ENCODE measurements around the gene NFATC2. TPM values are rescaled to one million over a fixed set of nuclear protein-coding genes. Genes with fewer than 3 reads are reported as not detected.
"Not testable (repeated sequence)": the region's sequence is repeated elsewhere in the genome, so short reads cannot be mapped to it uniquely, and the experiment has no call there.

NFATC2 gene
- total RNA-seq, 4 donors from 2014 or later, result 4.1 to 51.5 (median 8.7) TPM

DNA sequence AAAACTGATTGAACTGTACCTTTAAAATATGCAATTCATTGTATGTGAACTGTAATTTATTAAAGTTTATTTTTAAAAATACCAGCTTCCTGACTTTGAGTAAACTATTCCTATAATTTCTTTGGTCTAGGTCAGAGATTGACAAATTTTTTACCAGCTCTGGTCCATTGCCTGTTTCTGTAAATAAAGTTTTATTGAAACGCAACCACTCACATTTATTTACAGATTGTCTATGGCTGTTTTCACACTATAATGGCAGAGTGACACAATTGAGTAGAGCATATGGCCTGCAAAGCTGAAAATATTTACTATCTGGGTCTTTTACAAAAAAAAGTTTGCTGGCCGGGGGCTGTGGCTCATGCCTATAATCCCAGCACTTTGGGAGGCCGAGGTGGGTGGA, 33.0 kb upstream of the NFATC2 start:
- DNase-seq (ENCODE audit: low spot score) (no peak), ATAC-seq (ENCODE audit: low FRiP score) (no peak)
- TF ChIP-seq, protein P1, sequence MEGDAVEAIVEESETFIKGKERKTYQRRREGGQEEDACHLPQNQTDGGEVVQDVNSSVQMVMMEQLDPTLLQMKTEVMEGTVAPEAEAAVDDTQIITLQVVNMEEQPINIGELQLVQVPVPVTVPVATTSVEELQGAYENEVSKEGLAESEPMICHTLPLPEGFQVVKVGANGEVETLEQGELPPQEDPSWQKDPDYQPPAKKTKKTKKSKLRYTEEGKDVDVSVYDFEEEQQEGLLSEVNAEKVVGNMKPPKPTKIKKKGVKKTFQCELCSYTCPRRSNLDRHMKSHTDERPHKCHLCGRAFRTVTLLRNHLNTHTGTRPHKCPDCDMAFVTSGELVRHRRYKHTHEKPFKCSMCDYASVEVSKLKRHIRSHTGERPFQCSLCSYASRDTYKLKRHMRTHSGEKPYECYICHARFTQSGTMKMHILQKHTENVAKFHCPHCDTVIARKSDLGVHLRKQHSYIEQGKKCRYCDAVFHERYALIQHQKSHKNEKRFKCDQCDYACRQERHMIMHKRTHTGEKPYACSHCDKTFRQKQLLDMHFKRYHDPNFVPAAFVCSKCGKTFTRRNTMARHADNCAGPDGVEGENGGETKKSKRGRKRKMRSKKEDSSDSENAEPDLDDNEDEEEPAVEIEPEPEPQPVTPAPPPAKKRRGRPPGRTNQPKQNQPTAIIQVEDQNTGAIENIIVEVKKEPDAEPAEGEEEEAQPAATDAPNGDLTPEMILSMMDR (IDR thresholded peaks at IDR 0.05), result no peak

DNA sequence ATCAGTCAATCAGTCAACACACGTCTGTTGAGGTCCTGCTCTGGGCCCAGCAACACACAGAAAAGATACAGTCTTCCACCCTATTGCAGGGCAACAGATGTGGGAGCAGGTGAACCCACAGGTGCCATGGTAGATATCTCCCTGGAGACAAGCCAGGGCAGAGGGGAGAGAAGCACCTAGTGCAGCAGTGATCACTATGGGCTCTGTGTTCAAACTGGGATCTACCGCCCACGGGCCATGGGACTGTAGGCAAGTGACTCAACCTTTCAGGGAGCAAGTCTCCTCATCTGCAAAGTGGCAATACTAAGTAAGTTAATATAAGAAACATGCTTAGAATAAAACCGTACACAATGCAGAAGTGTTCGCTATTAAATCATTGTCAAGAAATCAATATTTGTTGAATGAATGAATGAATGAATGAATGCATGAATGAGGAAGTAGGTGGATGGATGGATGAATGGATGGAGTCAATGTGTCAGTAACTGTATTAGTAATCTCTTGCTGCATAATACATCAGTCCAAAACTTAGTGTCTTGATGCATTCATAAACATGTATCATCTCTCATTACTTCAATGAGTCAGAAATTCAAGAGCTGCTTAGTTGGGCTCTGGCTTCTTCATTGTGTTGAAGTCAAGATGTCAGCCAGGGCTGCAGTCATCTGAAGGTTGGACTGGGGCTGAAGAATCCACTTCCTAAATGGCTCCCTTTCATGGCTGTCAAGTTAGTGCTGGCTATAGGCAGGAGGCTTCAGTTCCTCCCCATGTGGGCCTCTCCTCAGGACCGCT, 31.9 kb upstream of the NFATC2 start:
- DNase-seq (ENCODE audit: low spot score) (no peak), ATAC-seq (ENCODE audit: low FRiP score) (no peak)
- TF ChIP-seq, protein P1 (IDR thresholded peaks at IDR 0.05), result no peak

DNA sequence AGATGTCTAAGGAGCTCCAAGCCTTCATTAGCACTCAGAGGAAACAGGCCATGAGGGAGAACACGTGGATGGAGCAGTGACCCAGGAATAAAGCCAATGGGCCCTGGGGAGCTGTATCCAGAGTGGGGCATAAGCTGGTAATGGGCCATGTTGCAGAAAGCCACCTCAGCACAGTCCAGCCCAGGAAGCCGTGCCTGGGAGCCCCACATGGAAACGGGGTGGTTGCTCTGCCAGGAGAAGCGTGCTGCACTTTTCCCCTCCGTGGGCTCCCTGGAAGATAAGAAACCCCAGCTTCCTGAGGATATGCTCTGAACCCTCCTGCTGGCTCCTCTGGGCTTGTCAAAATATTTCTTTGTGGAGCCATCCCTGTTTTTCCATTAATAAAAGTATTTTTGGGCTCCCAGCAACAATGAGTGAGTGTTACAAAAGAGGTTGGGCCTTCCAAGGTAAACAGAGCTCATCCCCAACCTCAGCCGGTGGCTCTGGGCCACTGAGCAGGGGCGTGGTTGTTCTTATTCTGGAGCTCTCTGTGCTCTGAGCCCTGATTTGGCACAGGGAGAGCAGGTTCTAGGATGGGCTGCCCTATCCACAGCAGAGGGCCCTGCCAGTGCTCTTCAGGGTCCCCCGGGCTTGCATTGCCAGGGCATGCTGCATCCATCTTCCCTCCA, 31.2 kb upstream of the NFATC2 start:
- DNase-seq (ENCODE audit: low spot score), result no peak
- TF ChIP-seq, protein P1 (IDR thresholded peaks at IDR 0.05), result no peak
- no peak for ATAC-seq (ENCODE audit: low FRiP score)

DNA sequence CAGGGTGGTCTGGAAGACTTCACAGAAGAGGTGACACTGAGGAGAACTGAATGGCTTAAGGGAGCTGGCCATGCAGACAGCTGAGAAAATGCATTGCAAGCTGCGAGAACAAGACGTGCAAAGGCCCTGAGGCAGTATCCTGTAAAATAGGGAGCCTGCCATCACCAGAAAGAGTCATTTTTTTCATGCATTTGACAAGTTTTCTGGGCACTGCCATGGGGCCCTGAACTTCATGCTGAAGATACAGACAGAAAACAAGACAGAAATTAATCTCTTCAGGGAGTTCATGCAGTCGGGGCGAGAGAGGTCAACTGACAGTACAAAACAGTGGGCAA, 28.9 kb upstream of the NFATC2 start:
- TF ChIP-seq, protein P1 (IDR thresholded peaks at IDR 0.05), result no peak
- ATAC-seq (ENCODE audit: low FRiP score) (no peak), DNase-seq (ENCODE audit: low spot score) (no peak)

DNA sequence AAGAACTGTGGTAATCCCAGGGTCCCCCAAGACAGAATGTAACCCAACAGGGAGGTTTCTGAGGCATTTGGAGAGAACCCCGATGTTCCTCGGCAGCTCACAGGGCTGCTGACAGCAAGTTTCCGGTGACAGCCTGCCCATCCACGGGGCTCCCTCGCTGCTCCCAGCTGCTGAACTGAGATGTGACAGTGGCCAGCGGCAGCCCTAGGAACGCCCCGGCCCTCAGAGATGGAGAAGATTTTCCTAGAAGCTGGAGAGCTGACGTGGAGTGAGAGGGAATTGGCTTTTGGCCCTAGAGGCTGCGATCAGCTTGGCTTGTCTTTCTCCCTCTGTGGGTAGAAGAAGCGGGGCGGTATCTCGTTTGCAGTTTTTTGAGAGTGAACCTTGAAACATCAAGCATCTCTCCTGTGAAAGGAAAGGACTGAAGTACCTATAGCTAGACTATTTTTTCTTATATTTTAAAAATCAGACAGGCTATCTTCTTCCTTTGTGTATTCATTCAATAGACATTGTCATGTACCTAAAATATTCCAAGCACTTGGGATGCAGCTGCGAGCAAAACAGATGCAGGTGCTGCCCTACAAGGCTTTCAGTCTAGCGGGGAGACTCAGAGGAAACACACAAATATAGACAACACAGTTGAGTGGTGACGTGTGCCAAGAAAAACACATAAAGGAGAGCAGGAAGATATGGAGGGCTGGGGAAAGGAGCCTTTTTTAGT, 28.4 kb upstream of the NFATC2 start:
- no peak for DNase-seq (ENCODE audit: low spot score)
- TF ChIP-seq, protein P1 (IDR thresholded peaks at IDR 0.05), result no peak
- no peak for ATAC-seq (ENCODE audit: low FRiP score)

DNA sequence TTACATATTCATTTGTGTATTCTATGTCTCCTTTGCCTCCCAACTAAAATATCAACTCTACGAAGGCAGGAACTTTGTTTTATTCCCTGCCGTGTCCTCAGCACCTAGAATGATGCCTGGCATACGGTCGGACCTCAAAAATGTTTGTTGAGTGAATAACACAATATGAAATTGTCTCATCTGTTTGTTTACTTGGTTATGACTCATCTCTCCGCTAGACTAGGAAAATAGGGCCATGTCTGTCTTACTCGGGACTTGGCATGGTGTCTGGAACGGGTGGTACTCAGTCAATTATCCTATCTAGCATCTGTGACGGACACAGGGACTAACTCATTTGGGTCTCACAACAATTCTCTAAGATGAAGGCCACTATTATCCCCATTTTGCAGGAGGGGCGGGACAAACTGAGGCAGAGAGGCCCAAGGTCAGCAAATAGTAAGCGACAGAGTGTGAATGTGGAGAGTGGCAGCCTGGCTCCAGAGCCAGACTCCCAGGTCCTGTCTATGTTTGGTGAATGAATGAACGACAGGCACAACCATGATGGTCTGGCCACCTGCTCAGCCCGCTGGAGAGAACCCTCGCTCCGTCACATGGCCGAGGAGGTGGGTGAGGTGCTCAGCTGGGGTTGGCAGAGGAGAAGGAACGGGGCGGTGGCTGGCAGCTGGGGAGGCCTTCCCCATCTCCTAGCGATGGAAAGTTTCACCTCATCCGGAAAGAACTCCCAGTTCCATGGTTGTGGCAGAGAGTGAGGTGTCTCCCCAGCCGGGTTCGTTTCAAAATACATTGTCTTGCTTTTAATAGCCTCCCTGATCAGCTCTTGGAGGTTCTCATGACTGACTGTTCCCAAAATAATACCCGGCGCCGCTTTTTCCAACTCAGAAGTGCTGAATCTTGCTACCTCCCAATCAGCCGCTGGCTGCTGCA, 27.6 kb upstream of the NFATC2 start:
- DNase-seq (ENCODE audit: low spot score) (no peak), ATAC-seq (ENCODE audit: low FRiP score) (no peak)
- TF ChIP-seq, protein P1 (IDR thresholded peaks at IDR 0.05), result no peak

DNA sequence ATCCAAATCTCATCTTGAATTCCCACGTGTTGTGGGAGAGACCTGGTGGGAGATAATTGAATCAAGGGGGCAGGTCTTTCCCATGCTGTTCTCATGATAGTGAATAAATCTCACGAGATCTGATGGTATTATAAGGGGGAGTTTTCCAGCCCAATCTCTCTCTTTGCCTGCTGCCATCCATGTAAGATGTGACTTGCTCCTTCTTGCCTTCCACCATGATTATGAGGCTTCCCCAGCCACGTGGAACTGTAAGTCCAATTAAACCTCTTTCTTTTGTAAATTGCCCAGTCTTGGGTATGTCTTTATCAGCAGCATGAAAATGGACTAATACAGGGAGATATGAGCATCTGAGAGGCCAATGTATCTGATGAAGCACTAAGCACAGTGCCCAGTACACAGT, 26.0 kb upstream of the NFATC2 start:
- not testable (repeated sequence) for DNase-seq (ENCODE audit: low spot score); ATAC-seq (ENCODE audit: low FRiP score)

Measured in omental fat pad (tissue), 4 donors.